K562 (cell line): ENCODE results near the gene MARCKSL1. TPM values are rescaled to one million over a fixed set of nuclear protein-coding genes. Genes with fewer than 3 reads are reported as not detected.

ENCODE experiments used
- BRCA1 ChIP-seq, 2 experiments: fragments of 450-650 bp in 1 of 2; sonication (generic) in 1 of 2; formaldehyde crosslinking in 1 of 2; IDR thresholded peaks; 2 replicates each; pipeline versions ENCODE4 v1.5.0 to v1.6.1; 2017 to 2020; ENCODE audit warnings: mild to moderate bottlenecking in 1 of 2, missing genetic modification reagents in 1 of 2
- BRD9 ChIP-seq: fragments of 450-650 bp; IDR thresholded peaks from 2 replicates; pipeline ENCODE4 v1.6.1; 2018; ENCODE audit warnings: low read depth; ENCODE audit not compliant: partially characterized antibody
- CBFA2T2 ChIP-seq: fragments of 450-650 bp; conservative IDR thresholded peaks from 2 replicates; pipeline ENCODE4 v1.6.1; 2017; ENCODE audit warnings: mild to moderate bottlenecking
- MXI1 ChIP-seq: IDR thresholded peaks from 2 replicates; pipeline ENCODE4 v1.6.1; 2011; ENCODE audit warnings: low read depth, mild to moderate bottlenecking, improper control_type of control experiment, low read length
- MYBL2 ChIP-seq, 2 experiments: fragments of 450-650 bp in 1 of 2; sonication (generic) in 1 of 2; formaldehyde crosslinking in 1 of 2; IDR thresholded peaks; 2 replicates each; pipeline versions ENCODE4 v1.6.1 to v1.8.1; 2017 to 2022; ENCODE audit warnings: borderline replicate concordance in 1 of 2, inconsistent platforms in 1 of 2, low read depth in 1 of 2, mild to moderate bottlenecking in 1 of 2, missing genetic modification reagents in 1 of 2, moderate library complexity in 1 of 2
- MYC ChIP-seq, 2 experiments: fragments of 250-450 bp in 1 of 2; sonication (Bioruptor Pico) in 1 of 2; IDR thresholded peaks; 2 replicates each; pipeline versions ENCODE4 v1.5.1 to v1.6.1; 2012 to 2021; ENCODE audit warnings: low read depth in 2 of 2, borderline replicate concordance in 1 of 2, improper control_type of control experiment in 1 of 2, low read length in 1 of 2, mild to moderate bottlenecking in 1 of 2, moderate library complexity in 1 of 2
- MYNN ChIP-seq, 2 experiments: sonication (generic); formaldehyde crosslinking in 1 of 2; IDR thresholded peaks; 2 replicates each; pipeline versions ENCODE4 v1.5.0 to v1.6.1; 2016 to 2020; ENCODE audit warnings: antibody characterized with exemption in 1 of 2, missing genetic modification reagents in 1 of 2
- PTBP1 ChIP-seq: fragments of 200-400 bp; formaldehyde crosslinking; IDR thresholded peaks from 2 replicates; pipeline ENCODE4 v1.6.1; 2017; ENCODE audit warnings: low read depth, low read length
- SAFB2 ChIP-seq: fragments of 200-400 bp; formaldehyde crosslinking; IDR thresholded peaks from 2 replicates; pipeline ENCODE4 v1.6.1; 2018; ENCODE audit warnings: borderline replicate concordance, low read length, low read depth, moderate library complexity; ENCODE audit not compliant: severe bottlenecking
- STAT5B ChIP-seq: fragments of 250-450 bp; sonication (Bioruptor Pico); IDR thresholded peaks from 2 replicates; pipeline ENCODE4 v1.8.0; 2021; ENCODE audit warnings: mild to moderate bottlenecking, inconsistent platforms
- ZNF165 ChIP-seq: fragments of 250-450 bp; sonication (Bioruptor Pico); IDR thresholded peaks from 2 replicates; pipeline ENCODE4 v1.4.0; 2020; ENCODE audit warnings: borderline replicate concordance
- ZNF407 ChIP-seq: fragments of 450-650 bp; IDR thresholded peaks from 2 replicates; pipeline ENCODE4 v1.6.1; 2016; ENCODE audit warnings: low read depth
- polyA plus RNA-seq, 8 experiments: library from polyadenylated mRNA; depleted of rRNA in 4 of 8; stranded (reverse) in 5 of 8; unstranded in 3 of 8; fragments of >200 nt; fragmentation: Nextera tagmentation in 2 of 8; fragmentation: Illumina TruSeq in 1 of 8; extraction: Ambion mirVana in 2 of 8; extraction: Trizol in 1 of 8; gene quantifications; 2 replicates each; pipeline versions ENCODE4 v1.2.1 to v1.2.3, GENCODE V29; 2011 to 2014; ENCODE audit warnings: inconsistent platforms in 1 of 8, missing spikeins in 1 of 8
- total RNA-seq, 7 experiments: library from RNA; depleted of rRNA in 6 of 7; stranded (reverse); fragments of >200 nt in 6 of 7; fragmentation: Illumina TruSeq in 2 of 7; extraction: Trizol in 2 of 7; gene quantifications; 2 replicates each; pipeline versions ENCODE4 v1.2.1 to v1.2.3, GENCODE V29; 2011 to 2021; ENCODE audit warnings: low replicate concordance in 1 of 7
- TF ChIP-seq, protein P1 (sequence below): fragments of 250-450 bp; sonication (Bioruptor Pico); IDR thresholded peaks from 2 replicates; pipeline ENCODE4 v1.5.1; 2021; ENCODE audit warnings: mild to moderate bottlenecking

The MARCKSL1 gene
- total and polyA plus RNA-seq, 9 of the 15 experiments (the other 6 are each of a cell fraction or from before 2014, with no cell fraction given), result 14.7 to 325 (median 155) TPM

DNA sequence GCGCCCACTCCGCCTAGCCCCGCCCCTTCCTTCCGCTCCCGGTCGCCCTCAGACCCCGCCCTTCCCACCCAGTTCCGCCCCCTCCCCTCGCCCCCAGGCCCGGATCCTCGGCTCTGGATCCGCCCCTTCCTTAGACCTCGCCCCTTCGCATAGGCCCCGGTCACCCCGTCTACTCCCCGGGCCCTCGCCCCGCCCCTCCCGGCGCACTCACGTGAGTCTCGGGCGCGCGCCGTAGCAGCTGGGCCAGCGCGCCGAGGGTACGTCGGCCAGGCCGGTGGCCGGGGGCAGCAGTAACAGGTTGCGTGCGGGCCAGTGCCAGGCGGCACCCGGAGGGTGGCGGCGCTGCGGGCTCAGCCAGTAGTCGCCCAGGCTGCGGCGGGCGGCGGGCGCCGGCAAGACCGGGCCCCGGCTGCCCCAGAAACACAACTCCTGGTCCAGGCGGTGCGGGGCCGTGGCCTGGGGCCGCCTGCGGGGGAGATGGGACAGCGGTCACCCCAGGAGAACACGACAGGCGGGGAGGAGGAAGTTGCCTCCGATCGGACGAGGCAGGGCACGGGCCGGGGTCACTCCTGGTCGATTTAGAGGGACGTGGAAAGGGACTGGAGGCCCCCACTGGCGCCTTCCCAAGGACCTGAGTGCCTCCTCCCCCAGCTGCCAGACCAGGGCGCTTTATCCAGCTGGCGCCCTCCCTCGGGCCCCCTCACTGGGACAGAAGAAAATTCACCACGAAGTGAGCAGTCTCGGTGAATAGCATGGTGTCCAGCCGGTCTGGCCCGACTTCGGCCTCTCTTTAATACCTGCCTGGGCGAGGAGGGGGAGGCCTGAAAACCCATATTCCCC lies 15.6 kb upstream of the MARCKSL1 start (continued):
- TF ChIP-seq BRD9 (no peak), MYBL2 (IDR thresholded peaks at IDR 0.05; ENCODE audit: low read depth) (no peak), MYBL2 (CRISPR knock-in tag; IDR thresholded peaks at IDR 0.05; ENCODE audit: borderline replicate concordance) (no peak), ZNF165 (CRISPR knock-in tag) (no peak), PTBP1 (no peak), CBFA2T2 (no peak), MXI1 (0 out of 2 replicates have a peak, but pooled peaks have one; percentile 44), SAFB2 (no peak), MYNN (IDR thresholded peaks at IDR 0.05) (no peak), MYNN (CRISPR knock-in tag; IDR thresholded peaks at IDR 0.05) (no peak), MYC (IDR thresholded peaks at IDR 0.05; ENCODE audit: low read depth, low read length) (no peak; the same call in 1 of the 2 replicates), MYC (CRISPR knock-in tag; IDR thresholded peaks at IDR 0.05; ENCODE audit: borderline replicate concordance, low read depth) (no peak), BRCA1 (IDR thresholded peaks at IDR 0.05) (no peak), BRCA1 (CRISPR knock-in tag; IDR thresholded peaks at IDR 0.05) (peak; percentile 59; the same call in 1 of the 2 replicates), ZNF407 (no peak), STAT5B (CRISPR knock-in tag) (no peak)
- TF ChIP-seq, protein P1, sequence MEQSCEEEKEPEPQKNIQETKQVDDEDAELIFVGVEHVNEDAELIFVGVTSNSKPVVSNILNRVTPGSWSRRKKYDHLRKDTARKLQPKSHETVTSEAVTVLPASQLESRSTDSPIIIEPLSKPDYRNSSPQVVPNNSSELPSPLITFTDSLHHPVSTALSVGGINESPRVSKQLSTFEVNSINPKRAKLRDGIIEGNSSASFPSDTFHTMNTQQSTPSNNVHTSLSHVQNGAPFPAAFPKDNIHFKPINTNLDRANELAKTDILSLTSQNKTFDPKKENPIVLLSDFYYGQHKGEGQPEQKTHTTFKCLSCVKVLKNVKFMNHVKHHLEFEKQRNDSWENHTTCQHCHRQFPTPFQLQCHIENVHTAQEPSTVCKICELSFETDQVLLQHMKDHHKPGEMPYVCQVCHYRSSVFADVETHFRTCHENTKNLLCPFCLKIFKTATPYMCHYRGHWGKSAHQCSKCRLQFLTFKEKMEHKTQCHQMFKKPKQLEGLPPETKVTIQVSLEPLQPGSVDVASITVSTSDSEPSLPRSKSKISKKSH, result no peak
